ENCODE results near the gene ONECUT1. TPM values are rescaled to one million over a fixed set of nuclear protein-coding genes. Genes with fewer than 3 reads are reported as not detected.
A peak's percentile ranks its signal among the peaks of the same experiment; 100 is the strongest.
"Not testable (repeated sequence)": the region's sequence is repeated elsewhere in the genome, so short reads cannot be mapped to it uniquely, and the experiment has no call there.

ONECUT1 gene
- 11.1 TPM for total RNA-seq (ENCODE audit: insufficient read depth, low replicate concordance)

DNA sequence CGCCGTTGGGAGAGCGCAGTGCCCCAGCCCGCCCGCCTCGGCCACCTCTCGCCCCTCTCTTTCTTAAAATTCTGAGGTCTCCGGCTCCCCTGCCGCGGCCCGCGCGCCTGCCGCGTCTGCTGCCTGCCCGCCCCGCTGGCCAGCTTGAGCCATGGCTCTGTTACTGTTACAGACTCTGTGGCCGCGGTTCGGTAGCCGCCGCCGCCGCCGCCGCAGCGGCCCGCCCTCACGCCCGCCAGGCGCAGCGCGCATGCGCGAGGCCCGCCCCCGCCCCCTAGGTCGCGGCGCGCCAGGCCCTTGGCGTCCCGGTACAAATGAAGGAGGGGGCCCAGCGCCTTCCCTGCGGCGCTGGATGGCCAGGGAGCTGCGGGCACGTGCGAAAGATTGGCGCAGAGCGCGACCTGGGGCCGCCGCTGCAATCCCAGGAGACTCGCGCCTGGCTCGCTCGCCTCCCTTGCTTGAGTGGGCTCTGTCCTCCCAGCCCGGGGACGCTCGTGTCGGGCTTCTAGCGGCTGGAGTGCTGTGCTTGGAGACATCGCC lies at the start of gene ONECUT1:
ONECUT1 (minus strand) TSS at position 168 of the 540 bp plus-strand sequence. CDS start 452 bp downstream, outside the sequence.
- peak; percentile 38 for DNase-seq (ENCODE audit: low spot score)

DNA sequence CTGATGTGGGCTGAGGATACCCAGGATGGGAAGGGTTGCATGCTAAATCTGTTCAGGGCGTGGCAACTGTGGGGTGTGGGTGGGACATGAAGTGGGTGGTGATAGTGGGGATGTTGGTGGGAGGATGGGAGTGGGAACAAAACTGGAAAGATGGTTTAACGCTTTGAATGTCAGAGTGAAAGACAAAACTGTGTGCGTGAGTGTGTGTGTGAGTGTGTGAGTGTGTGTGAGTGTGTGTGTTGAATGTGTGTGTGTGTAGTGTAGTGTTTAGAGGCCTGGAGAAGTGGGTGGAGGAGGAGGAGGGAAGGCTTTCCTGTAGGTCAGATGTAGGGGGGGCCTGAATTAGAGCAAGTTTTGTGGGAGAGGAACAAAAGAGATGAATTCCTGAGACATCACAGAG lies 44.2 kb upstream of the ONECUT1 start:
- DNase-seq (ENCODE audit: low spot score) = no peak

DNA sequence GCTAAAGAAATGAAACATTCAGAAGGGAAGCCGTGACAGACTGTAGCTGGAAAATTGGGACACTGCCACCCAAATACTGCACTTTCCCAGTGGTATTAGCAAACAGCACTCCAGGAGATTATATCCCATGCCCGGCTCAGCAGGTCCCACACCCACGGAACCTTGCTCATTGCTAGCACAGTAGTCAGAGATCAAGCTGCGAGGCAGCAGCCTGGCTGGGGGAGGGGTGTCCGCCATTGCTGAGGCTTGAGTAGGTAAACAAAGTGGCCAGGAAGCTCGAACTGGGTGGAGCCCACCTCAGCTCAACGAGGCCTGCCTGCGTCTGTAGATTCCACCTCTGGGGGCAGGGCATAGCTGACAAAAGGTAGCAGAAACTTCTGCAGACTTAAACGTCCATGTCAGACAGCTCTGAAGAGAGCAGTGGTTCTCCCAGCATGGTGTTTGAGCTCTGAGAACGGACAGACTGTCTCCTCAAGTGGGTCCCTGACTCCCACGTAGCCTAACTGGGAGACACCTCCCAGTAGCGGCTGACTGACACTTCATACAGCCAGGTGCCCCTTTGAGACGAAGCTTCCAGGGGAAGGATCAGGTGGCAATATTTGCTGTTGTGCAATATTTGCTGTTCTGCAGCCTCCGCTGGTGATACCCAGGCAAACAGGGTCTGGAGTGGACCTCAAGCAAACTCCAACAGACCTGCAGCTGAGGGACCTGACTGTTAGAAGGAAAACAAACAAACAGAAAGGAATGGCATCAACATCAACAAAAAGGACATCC lies 34.2 kb upstream of the ONECUT1 start:
- not testable (repeated sequence) for DNase-seq (ENCODE audit: low spot score)

DNA sequence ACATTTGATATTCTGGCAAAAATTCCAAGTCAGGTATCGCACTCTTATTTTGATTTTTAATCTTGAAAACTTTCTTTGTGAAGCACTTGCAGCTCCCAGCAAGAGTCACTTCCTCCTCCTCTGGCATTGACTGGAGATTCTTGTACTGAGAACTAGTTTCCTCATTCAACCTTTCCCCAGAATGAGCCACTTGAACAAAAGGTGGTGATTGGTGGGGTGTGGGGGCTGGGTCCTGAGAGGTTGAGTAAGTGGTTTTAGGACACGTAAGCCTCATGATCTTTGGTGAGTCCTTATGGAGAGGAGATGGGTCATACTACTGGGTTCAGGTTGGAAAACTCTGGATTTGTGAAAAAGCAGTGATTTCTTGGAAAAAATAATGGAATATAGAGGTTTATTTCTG lies 32.3 kb upstream of the ONECUT1 start:
- no peak for DNase-seq (ENCODE audit: low spot score)

- no peak for DNase-seq (ENCODE audit: low spot score)
Measured at GRCh38 chr15:52819253-52819652, 29.1 kb upstream of the ONECUT1 start.

DNA sequence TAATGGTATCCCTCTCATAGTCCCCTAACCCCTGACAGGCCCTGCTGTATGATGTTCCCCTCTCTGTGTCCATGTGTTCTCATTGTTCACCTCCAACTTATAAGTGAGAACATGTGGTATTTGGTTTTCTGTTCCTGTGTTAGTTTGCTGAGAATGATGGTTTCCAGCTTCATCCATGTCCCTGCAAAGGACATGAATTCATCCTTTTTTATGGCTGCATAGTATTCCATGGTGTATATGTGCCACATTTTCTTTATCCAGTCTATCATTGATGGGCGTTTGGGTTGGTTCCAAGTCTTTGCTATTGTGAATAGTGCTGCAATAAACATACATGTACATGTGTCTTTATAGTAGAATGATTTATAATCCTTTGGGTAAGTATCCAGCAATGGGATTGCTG lies 25.8 kb upstream of the ONECUT1 start:
- DNase-seq (ENCODE audit: low spot score) = not testable (repeated sequence)

DNA sequence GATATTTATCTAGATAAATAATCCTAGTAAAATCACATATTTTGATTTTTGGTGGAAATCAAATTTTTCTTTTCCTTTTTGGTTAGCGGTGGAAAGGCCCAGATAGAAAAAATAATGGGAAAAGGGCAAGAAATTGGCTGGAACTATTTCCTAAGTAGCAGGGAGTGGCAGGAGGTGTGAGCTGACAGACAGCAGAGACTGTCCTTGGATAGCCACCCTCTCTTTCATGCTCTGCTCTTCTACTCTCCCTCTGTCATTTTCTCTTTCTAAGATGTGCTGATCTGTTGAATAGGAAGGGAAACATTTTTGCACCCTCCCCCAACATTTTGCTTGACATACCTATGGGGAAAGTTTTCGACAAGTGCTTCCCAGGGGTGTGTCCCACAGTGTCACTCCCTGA lies 18.9 kb upstream of the ONECUT1 start:
- DNase-seq (ENCODE audit: low spot score) = no peak

DNA sequence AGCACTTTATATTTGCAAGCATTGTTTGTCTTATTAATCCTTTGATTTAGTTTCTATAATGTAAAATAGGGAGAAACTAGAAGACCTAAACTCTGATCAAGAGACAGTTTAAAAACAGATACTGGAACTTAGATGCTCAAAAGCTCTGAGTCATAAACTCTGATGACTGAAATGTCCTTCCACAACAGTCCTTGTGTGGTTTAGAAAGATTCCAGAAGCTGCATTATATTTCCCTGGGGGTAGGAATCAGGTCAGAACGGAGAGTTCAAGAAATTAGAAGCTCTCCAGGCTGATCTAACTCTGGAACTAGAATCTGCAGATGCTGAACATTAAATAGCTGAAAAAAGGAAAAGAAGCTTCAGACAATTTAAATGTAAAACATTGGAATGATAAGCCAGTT lies 18.3 kb upstream of the ONECUT1 start:
- DNase-seq (ENCODE audit: low spot score) = no peak

DNA sequence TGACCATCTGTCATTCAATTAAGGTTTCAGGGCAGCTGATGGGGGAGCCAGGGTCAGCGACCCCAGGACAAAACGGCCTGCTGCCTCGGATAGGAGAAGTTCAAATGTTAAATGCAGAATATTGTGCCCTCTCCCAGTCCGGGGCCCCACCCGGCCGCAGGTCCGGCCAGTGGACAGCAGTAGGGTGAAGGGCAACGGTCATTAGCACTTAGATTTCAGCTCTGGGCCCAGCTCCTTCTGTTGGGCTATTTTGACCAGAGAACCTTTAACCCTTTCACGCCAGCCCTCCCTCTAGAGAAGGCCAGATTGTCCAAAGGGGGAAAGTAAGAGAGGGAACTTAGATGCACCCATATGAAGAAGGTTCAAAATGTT lies 16.1 kb upstream of the ONECUT1 start:
- no peak for DNase-seq (ENCODE audit: low spot score)

GRCh38 chr15:52805351-52806283 lies 15.5 kb upstream of the ONECUT1 start:
- no peak for DNase-seq (ENCODE audit: low spot score)

DNA sequence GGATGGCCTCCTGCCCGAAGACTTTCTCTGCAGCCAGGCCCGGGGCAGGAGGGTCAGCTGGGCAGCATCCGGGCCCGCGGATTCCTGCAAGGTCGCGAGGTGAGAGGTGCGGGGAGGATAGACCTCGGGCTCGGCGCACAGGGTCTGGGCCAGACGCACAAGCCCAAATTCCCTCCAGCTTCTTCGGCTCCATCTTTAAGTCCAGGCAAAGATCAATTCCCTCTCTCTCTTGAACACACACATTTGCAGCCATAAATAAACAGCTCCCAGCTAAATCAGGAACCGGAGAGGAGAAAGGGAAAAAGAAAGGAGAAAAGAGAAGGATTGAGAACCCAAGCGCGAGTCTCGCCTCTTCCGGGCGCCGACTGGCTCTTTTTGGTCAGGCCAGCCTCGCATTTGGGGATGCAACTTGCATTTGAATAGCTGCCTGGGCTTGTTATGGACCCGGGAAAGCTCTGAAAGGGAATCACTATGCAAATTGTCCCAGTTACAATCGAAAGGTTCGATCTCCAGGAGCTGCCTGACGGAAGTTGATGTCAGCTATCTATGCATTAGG lies 14.5 kb upstream of the ONECUT1 start:
- DNase-seq (ENCODE audit: low spot score) = no peak

DNA sequence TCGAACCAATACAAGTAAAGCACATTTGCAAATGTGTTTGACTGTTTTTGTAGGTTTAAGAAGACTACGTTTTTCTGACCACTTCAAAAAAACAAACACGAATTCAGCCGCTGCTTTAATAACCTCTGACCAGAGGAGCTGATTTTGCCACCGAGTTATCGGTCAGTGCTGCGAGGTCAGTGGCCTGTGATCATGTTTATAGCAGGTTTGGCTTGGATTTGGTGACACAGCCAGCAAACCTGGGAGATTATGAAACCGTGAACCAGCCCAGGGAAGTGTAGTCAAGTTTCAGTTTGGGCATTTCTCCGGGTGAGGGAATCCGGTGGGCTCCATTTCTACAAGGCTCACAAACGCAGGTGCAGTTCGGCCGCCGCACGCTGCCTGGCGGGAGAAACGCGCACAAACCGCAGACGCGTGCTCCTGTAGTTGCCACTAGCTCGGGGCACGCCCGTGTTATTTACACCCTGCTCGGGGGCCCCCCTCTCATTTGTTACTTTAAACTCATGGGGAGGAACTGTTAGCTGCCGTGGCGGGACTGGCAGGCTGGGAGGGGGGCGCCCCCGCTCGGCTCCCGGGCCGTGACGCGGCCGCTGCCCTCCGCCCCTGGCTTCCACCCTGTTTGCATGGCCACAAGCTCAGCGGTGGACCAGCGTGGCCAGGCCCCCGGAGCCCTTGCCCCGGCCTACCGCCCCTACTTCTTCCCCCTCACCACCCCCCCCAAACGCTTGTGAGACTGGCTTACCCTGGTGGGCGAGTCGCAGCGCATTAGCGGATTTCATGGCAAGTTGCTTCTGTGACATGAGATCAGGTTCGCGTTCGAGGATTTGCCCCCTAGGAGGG lies 13.6 kb upstream of the ONECUT1 start:
- no peak for DNase-seq (ENCODE audit: low spot score)

- DNase-seq (ENCODE audit: low spot score) = no peak
Measured at GRCh38 chr15:52803108-52803466, 13.0 kb upstream of the ONECUT1 start.

GRCh38 chr15:52802110-52802509 lies 12.0 kb upstream of the ONECUT1 start:
- no peak for DNase-seq (ENCODE audit: low spot score)

DNA sequence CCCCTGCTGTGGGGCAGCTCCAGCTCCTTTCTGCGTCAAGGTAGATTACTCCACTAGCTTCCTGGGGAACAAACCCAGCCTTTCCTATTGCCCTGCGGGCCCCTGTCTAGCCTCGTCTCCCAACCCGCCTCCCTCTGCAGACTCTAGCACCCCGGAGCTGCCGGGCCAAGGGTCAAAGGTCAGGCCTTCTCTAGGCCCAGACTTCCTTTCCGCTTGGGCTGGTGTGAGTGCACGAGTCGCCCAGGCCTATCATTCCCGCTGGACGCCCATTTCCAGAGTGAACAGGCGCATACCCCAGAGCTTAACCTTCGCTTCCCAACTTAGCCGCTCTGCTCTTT lies 11.6 kb upstream of the ONECUT1 start:
- no peak for DNase-seq (ENCODE audit: low spot score)

DNA sequence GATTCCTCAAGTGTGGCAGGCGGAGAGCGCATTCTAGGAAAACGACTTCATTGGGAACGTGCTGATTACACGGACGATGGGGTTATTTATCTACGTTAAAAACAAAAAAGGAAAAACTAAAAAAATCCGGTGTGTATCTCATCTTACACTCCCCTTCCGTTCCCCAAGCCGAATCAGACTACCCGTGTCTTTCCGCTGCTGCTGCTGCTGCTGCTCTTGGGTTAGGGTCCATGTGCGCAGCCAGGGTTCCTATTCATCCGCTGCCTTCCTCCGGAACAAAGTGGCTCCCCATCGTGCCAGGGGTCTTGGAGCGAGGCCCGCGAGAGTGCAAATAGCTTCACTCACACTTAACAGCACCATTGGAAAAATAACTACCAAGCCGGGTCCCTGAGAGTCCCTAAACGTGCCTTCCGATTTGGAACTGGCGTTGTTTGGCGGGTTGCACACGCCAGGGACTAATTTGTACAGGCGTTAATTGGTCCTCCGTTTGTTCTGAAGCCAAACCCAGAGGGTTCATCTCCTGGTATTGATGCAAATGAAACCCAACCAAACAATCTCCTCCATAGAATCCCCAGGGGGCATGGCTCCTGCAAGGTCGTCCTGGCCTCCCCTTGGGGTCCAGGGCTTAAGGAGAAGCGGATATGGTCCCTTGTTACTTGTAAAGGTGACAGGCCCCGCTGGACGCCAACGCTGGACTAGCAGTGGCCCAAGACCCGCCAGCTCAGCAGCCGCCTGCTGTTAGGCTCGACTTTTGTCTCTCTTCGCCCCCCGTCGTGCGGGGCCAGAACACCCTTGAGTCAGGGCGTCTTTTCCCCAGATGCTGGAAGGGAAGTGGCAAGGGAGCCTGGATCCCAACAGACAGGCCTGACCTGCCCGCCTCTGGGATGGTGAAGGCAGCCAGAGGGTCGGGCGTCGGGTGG lies 11.0 kb upstream of the ONECUT1 start:
- no peak for DNase-seq (ENCODE audit: low spot score)

- no peak for DNase-seq (ENCODE audit: low spot score)
Measured at GRCh38 chr15:52799145-52799811, 9.1 kb upstream of the ONECUT1 start.

DNA sequence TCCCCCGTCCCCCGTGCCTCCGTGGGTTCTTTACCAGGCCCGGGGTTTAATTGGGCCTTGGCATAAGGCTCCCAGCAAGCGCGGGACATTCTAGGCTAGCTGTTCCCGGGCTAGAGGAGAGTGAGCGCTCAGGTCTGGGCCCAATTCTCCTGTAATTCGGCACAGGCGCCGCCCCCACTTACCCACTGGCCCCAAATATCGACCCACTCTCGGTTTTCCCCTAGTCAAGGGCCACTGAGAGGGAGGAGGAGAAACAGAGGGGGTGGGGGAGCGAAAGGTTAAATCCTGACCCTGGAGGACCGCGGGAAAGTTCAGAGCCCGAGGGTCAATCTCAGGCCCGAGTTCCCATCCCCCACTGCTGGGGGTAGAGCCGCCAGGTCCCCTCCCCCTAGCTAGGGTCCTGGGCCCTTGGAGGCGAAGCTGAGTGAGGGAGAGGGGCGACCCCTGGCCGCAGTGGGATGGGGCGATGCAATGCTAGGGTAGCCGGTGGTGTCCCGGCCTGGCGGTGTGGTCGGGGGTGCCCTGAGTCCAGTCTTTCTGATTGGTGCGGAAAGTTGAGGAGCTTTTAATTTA lies 8.5 kb upstream of the ONECUT1 start:
- no peak for DNase-seq (ENCODE audit: low spot score)
